AG04449 (cell line): ENCODE data around the gene FGD5.

Experiments used
- CTCF ChIA-PET: fragments of 350-600 bp; formaldehyde crosslinking; extraction: SDS; loops from one replicate; lab custom pipeline; 2021; ENCODE audit warnings: antibody characterized with exemption; lab: Yijun Ruan, JAX
- POLR2A ChIA-PET: fragments of 400-600, 350-600 bp; formaldehyde crosslinking; extraction: SDS; loops from one replicate; lab custom pipeline; 2020; ENCODE audit warnings: antibody characterized with exemption, inconsistent platforms; lab: Yijun Ruan, JAX
- DNase-seq: peaks from one replicate; pipeline ENCODE4 v3.0.0-alpha.2; 2010; ENCODE audit warnings: low read depth, low spot score
- H3K4me3 ChIP-seq: 2 replicates; pipeline ENCODE4 v1.5.1; 2011; ENCODE audit warnings: low read depth, mild to moderate bottlenecking, control low read depth, low read length
- CTCF ChIP-seq: IDR thresholded peaks from one replicate; pipeline ENCODE4 v1.5.1; 2011; ENCODE audit warnings: mild to moderate bottlenecking, moderate library complexity, low read length, control low read depth, inconsistent platforms; ENCODE audit not compliant: insufficient read depth; ENCODE audit errors: missing control alignments

FGD5 gene, protein sequence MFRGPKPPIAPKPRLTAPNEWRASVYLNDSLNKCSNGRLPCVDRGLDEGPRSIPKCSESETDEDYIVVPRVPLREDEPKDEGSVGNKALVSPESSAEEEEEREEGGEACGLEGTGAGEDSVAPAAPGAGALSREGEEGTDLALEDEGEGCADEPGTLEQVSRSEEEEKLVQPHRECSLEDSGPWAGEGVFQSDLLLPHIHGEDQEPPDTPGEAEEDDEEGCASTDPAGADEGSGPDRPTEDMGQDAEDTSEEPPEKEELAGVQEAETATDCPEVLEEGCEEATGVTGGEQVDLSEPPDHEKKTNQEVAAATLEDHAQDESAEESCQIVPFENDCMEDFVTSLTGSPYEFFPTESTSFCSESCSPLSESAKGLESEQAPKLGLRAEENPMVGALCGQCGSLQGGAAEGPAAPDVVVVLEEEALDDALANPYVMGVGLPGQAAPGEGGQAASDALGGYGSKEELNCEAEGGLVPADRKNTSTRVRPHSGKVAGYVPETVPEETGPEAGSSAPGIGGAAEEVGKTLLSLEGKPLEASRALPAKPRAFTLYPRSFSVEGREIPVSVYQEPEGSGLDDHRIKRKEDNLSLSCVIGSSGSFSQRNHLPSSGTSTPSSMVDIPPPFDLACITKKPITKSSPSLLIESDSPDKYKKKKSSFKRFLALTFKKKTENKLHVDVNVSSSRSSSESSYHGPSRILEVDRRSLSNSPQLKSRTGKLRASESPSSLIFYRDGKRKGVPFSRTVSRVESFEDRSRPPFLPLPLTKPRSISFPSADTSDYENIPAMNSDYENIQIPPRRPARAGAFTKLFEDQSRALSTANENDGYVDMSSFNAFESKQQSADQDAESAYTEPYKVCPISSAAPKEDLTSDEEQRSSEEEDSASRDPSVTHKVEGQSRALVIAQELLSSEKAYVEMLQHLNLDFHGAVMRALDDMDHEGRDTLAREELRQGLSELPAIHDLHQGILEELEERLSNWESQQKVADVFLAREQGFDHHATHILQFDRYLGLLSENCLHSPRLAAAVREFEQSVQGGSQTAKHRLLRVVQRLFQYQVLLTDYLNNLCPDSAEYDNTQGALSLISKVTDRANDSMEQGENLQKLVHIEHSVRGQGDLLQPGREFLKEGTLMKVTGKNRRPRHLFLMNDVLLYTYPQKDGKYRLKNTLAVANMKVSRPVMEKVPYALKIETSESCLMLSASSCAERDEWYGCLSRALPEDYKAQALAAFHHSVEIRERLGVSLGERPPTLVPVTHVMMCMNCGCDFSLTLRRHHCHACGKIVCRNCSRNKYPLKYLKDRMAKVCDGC (N-terminal part only)

GRCh38 chr3:14818804-14819500, at the start of gene FGD5:
TSS of gene FGD5 (plus strand) at chr3:14818962. CDS start at chr3:14819072, 110 bp downstream.
- H3K4me3 ChIP-seq, result no peak within 1 kb of the TSS
- TF ChIP-seq CTCF, result no peak
- CTCF ChIA-PET, result no interaction called here
- no peak for DNase-seq
- POLR2A ChIA-PET, result no interaction called here

GRCh38 chr3:14769544-14770325, 49.0 kb upstream of the FGD5 start:
- POLR2A ChIA-PET, result interaction anchor here (0.6 kb wide), 1 partner anchor 244 kb away, joined by 3 read pairs; no protein-coding TSS in a partner anchor
- no peak for DNase-seq
- TF ChIP-seq CTCF, result no peak
- no peak overlapping the region for H3K4me3 ChIP-seq
- CTCF ChIA-PET, result no interaction called here

GRCh38 chr3:14770591-14770990, 48.2 kb upstream of the FGD5 start:
- CTCF ChIA-PET, result no interaction called here

DNA sequence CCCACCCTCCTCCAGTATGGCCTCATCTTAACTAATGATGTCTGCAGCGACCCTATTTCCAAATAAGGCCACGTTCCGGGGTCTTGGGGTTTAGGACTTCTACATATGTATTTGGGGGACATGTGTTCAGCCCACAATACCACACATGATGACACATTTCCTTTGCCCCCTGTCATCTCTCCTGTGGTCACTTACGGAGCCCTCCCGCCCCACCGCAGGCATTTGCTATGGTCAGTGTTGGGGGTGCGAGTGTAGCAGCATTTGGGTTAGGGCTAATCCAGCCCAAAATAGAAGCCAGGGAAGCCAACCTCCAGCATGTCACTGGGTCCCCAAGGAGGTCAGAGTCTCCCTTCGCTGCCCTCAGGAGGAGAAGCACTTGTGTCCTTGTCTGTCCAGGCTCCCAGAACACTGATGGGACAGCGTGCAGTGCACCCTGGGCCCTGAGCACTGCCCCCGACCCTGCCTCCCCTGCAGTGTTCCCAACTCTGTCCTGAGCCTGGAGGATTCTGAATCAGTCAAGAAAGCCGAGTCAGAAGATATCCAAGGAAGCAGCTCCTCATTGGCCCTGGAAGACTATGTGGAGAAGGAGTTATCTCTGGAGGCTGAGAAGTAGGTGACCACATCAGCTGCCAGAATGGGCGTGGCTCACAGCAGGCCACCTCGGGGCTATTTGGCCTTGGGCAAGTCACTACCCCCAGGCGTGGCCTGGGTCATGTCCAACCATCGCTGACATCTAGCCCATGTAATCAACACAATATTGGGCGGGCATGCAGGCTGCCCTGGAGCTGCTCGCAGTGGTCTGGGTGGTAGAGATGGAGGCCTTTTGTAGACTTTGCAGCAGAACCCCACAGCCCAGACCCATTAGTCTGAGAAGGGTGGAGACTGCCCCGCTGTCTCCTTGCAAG, 46.9 kb upstream of the FGD5 start:
- POLR2A ChIA-PET, result no interaction called here
- no peak for DNase-seq
- H3K4me3 ChIP-seq, result no peak overlapping the region
- CTCF ChIA-PET, result no interaction called here
- TF ChIP-seq CTCF, result no peak

More at GRCh38 chr3:14770591-14770990, 48.2 kb upstream of the FGD5 start:
- TF ChIP-seq CTCF, result no peak
- H3K4me3 ChIP-seq, result no peak overlapping the region
- no peak for DNase-seq
- POLR2A ChIA-PET, result no interaction called here
